T-helper 2 cell (primary cell): Measurements from ENCODE around the gene GDE1.

Experiments used
- DNase-seq, 5 experiments: peaks; one replicate each; pipeline versions ENCODE4 v3.0.0 to v3.0.0-alpha.2; 2012 to 2022

Gene GDE1

GRCh38 chr16:19485611-19486010 is 36.3 kb downstream of the GDE1 start:
- no peak for DNase-seq

DNA sequence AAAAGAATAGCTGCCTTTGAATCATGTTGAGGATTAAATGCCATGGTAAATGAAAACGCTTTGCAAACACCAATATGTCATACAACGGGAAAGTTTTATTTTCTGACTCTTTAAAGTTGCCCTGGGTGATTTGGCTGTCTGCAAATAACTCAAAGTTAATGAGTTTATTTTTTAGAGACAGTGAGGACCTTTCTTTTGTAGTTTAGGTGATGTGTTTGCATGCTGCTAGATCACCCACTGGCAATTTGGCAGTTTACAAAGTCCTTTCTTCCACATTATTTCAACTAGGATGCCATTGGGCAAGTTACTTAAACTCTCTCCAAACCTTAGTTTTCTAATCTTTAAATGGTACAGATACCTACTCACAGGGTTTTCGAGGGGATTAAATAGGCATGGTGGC is 37.8 kb downstream of the GDE1 start:
- no peak for DNase-seq

DNA sequence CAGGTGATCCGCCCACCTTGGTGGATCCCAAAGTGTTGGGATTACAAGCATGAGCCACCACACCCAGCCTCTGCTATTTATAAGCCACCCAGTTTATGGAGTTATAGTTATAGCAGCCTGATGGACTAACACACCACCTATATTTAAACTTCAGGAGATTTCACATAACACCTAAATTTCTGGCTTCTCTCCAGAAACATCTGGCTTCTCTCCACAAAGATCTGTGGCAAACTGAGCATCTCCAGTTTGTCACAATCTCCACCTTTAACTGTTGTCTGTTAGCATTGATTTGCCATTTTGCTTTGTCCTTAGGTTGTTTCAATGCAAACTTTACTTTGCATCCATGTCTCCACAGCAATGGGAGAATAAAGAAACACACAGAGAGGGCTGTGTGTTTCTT is 39.6 kb downstream of the GDE1 start:
- no peak for DNase-seq

DNA sequence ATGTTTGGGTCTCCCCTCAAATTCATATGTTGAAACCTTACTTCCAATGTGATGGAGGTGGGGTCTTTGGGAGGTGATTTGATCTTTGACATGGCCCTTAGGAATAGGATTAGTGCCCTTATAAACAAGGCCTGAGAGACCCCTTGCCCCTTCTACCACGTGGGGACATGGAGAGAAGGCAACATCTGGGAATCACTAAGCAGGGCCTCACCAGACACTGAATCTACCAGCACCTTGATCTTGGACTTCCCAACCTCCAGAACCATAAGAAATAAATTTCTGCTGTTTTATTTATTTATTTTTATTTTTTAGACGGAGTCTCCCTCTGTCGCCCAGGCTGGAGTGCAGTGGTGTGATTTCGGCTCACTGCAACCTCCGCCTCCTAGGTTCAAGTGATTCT is 40.1 kb downstream of the GDE1 start:
- DNase-seq = no peak

DNA sequence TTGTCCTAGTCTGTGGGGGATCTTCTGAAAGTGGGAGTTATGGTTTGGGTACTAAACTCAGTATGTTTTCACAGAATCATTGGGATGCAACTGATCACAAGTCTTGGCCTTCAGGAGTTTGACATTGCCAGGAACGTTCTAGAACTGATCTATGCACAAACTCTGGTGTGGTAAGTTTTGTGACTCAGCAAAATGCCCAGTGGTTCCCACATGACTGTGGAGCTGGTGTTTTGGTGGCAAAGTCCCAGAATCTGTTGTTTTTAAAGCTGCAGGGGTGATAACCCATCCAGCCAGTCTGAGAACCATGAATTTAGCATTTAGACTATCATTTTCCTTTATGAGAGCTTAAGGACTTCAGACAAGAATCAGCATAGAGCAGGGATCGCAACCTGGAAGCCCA is 40.6 kb downstream of the GDE1 start:
- no peak for DNase-seq

DNA sequence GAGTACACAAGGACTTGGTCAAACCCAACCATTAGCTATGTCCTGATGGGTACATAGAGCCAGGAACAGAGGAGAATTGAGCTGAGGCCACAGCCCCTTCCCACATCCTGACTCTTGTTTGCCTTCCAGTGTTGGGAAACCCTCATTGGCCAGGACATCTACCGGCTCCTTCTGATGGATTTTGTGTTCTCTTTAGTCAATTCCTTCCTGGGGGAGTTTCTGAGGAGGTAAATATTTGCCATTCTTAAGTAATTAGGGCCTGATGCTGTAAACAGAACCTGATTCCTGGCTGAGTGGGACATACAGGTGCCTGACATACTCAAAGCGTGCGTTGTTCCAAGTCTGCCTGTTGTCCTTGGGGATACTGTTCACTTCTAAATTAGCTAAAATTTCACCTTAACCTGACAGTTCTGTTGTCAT is 42.6 kb downstream of the GDE1 start:
- no peak for DNase-seq

GRCh38 chr16:19478505-19478904 is 43.4 kb downstream of the GDE1 start:
- DNase-seq = no peak

GRCh38 chr16:19474617-19475016 is 47.3 kb downstream of the GDE1 start:
- DNase-seq = no peak

- no peak for DNase-seq
Measured at GRCh38 chr16:19472482-19472881, 49.4 kb downstream of the GDE1 start.

- DNase-seq = no peak
Measured at GRCh38 chr16:19468300-19468699, 53.6 kb downstream of the GDE1 start.

GRCh38 chr16:19463468-19464315 is 58.2 kb downstream of the GDE1 start:
- DNase-seq = no peak

GRCh38 chr16:19460397-19460796 is 61.5 kb downstream of the GDE1 start:
- DNase-seq = no peak

GRCh38 chr16:19458722-19459379 is 63.0 kb downstream of the GDE1 start:
- DNase-seq = no peak
